ENCODE data around the gene TMEM200A. TPM values are rescaled to one million over a fixed set of nuclear protein-coding genes. Genes with fewer than 3 reads are reported as not detected.

TMEM200A gene
- total RNA-seq, 1 experiment from 2014 or later: 2.0 TPM

DNA sequence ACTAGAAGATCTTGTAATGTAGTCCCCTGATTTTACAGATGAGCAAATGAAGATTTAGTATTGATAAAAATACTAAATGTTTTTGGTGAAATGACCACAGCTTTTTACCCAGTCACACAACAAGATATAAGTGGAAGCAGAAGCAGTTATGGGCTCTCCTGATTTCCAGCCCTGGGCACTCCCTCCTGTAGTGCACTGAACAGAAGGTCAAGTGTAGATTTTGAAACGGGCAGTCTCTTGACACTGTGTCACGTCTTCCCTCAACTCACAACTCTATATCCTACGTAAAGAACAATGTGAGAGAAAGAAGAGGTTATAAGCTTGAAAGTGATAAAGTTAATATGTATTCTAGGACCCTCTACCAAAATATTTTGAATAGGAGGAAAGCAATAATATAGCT lies 23.3 kb downstream of the TMEM200A start:
- no peaks in the 10 kb centered on the region for H3K27me3 ChIP-seq (replicated peaks; ENCODE audit: insufficient read depth, low read depth, low read length, poor library complexity)
- no peaks in the 10 kb centered on the region for H3K4me1 ChIP-seq (ENCODE audit: insufficient read depth, low read length, poor library complexity, severe bottlenecking)
- ChIA-PET CTCF (no interaction called here), POLR2A (ENCODE audit: low non-redundant PET) (no interaction called here)
- H3K36me3 ChIP-seq (ENCODE audit: insufficient read depth, low read length, poor library complexity, severe bottlenecking): no peaks in the 10 kb centered on the region
- intact Hi-C loops (cut with micrococcal nuclease; ENCODE audit: unreplicated experiment): no loop called here
- H3K4me3 ChIP-seq (ENCODE audit: low read depth, low read length, poor library complexity, severe bottlenecking): no peak overlapping the region
- H3K27ac ChIP-seq (ENCODE audit: low read depth, low read length, poor library complexity, severe bottlenecking): no peak overlapping the region
- DNase-seq (ENCODE audit: low spot score): no peak
- BruUV-seq (replicated peaks): no TSS peak
- TF ChIP-seq, protein P1, sequence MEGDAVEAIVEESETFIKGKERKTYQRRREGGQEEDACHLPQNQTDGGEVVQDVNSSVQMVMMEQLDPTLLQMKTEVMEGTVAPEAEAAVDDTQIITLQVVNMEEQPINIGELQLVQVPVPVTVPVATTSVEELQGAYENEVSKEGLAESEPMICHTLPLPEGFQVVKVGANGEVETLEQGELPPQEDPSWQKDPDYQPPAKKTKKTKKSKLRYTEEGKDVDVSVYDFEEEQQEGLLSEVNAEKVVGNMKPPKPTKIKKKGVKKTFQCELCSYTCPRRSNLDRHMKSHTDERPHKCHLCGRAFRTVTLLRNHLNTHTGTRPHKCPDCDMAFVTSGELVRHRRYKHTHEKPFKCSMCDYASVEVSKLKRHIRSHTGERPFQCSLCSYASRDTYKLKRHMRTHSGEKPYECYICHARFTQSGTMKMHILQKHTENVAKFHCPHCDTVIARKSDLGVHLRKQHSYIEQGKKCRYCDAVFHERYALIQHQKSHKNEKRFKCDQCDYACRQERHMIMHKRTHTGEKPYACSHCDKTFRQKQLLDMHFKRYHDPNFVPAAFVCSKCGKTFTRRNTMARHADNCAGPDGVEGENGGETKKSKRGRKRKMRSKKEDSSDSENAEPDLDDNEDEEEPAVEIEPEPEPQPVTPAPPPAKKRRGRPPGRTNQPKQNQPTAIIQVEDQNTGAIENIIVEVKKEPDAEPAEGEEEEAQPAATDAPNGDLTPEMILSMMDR (conservative IDR thresholded peaks at IDR 0.05; ENCODE audit: low read depth, low read length): no peak
- no peaks in the 10 kb centered on the region for H3K9me3 ChIP-seq (ENCODE audit: low read depth, low read length, poor library complexity, severe bottlenecking)

DNA sequence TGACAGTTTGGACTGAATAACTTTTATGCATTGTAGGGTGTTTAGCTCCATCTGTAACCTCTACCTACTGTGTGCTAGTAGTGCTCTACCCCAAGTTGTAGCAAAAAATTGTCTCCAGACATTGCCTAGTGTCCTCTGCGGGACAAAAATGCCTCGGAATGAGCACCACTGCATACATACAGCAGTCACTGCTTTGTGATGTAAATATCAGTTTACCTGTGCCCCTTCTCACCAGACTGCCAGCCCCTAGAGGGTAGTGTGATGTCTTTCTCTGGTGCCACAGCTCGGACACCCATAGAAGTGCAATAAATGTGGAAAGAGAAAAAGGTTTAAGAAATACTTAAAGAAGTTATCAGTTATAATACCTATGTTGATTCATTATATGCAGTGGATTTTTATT lies 25.1 kb downstream of the TMEM200A start:
- no peak for DNase-seq (ENCODE audit: low spot score)
- BruUV-seq (replicated peaks): no TSS peak
- H3K4me3 ChIP-seq (ENCODE audit: low read depth, low read length, poor library complexity, severe bottlenecking): no peak overlapping the region
- H3K9me3 ChIP-seq (ENCODE audit: low read depth, low read length, poor library complexity, severe bottlenecking): no peaks in the 10 kb centered on the region
- H3K27me3 ChIP-seq (replicated peaks; ENCODE audit: insufficient read depth, low read depth, low read length, poor library complexity): no peaks in the 10 kb centered on the region
- no peaks in the 10 kb centered on the region for H3K36me3 ChIP-seq (ENCODE audit: insufficient read depth, low read length, poor library complexity, severe bottlenecking)
- intact Hi-C loops (cut with micrococcal nuclease; ENCODE audit: unreplicated experiment): no loop called here
- CTCF ChIA-PET: no interaction called here
- no peak overlapping the region for H3K27ac ChIP-seq (ENCODE audit: low read depth, low read length, poor library complexity, severe bottlenecking)
- POLR2A ChIA-PET (ENCODE audit: low non-redundant PET): no interaction called here
- H3K4me1 ChIP-seq (ENCODE audit: insufficient read depth, low read length, poor library complexity, severe bottlenecking): no peaks in the 10 kb centered on the region
- TF ChIP-seq, protein P1 (conservative IDR thresholded peaks at IDR 0.05; ENCODE audit: low read depth, low read length): no peak
- no peak for TF ChIP-seq EZH2 (IDR thresholded peaks at IDR 0.05; ENCODE audit: borderline replicate concordance, low read depth, low read length, poor library complexity, severe bottlenecking)

DNA sequence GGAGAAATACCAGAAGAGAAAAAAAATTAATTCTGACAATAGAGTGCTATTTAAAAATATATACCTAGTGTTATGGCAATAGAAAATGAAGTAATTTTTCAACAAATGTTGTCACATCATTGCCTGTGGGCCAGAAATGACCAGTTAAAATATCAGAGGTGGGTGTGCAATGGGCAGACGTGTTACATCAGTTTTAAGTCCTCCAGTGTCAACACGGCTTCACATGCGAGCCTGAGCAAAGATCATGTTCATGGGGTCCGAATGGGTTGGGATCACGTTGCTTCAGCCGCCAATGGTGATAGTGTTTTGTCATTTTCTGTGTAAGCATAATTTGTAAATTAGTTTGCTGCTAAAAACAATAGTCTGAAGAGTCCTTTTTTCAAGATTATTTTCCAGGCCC lies 27.5 kb downstream of the TMEM200A start:
- Histone ChIP-seq H3K27me3 (replicated peaks; ENCODE audit: insufficient read depth, low read depth, low read length, poor library complexity) (no peaks in the 10 kb centered on the region), H3K27ac (ENCODE audit: low read depth, low read length, poor library complexity, severe bottlenecking) (no peak overlapping the region), H3K4me1 (ENCODE audit: insufficient read depth, low read length, poor library complexity, severe bottlenecking) (no peaks in the 10 kb centered on the region), H3K9me3 (ENCODE audit: low read depth, low read length, poor library complexity, severe bottlenecking) (no peaks in the 10 kb centered on the region), H3K36me3 (ENCODE audit: insufficient read depth, low read length, poor library complexity, severe bottlenecking) (no peaks in the 10 kb centered on the region), H3K4me3 (ENCODE audit: low read depth, low read length, poor library complexity, severe bottlenecking) (no peak overlapping the region)
- CTCF ChIA-PET: no interaction called here
- intact Hi-C loops (cut with micrococcal nuclease; ENCODE audit: unreplicated experiment): no loop called here
- no peak for DNase-seq (ENCODE audit: low spot score)
- BruUV-seq (replicated peaks): no TSS peak
- TF ChIP-seq, protein P1 (conservative IDR thresholded peaks at IDR 0.05; ENCODE audit: low read depth, low read length): no peak
- TF ChIP-seq EZH2 (IDR thresholded peaks at IDR 0.05; ENCODE audit: borderline replicate concordance, low read depth, low read length, poor library complexity, severe bottlenecking): no peak
- POLR2A ChIA-PET (ENCODE audit: low non-redundant PET): no interaction called here
